Medulla oblongata (tissue), 1 donor: ENCODE measurements around the gene RWDD2A.
"Not testable (repeated sequence)": the region's sequence is repeated elsewhere in the genome, so short reads cannot be mapped to it uniquely, and the experiment has no call there.

Experiments used
- DNase-seq: peaks from one replicate; pipeline ENCODE4 v3.0.0-alpha.2; 2015; ENCODE audit errors: extremely low spot score

Gene RWDD2A

DNA sequence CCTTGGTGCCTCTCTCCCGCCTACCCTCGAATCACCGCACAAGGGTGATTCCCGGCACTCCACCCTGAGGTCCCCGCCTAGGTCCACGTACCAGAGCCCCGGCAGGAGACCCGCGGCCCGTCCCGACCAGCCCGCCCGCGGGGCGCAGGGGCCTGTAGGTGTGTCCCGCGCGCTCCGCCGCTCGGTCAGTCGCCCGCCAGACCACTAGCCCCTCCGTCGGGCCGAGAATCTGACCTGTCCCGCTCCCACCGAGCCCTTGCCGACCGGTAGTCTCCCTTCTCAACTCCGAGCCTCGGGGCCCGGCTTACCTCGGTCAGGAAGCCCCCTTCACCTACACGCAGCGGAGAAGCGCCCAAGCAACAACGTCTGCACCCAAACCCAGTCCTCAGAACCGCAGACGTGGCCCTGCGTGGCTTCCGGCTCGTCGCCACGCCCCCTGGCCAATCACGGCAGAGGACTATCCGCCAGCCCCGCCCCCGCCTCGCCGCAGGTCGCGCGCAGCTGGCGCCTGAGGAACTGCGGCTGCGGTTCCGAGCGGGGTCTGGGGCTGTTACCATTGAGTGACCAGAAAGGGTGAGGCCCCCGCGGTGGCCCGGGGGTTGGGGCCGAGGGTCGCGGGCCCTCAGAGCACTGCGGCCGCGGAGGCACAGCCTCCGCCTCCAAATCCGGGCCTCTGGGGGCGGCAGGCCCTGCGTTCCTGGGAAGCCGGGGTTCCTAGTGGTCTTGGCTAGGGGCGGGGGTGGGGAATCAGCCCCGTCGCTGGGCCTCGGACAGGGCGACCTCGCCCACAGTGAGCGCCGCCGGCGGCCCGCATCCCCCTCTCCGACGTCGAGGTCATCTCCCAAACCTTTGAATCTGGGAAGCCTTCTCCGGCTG lies at the start of gene RWDD2A, which contains the start of gene PGM3:
Gene RWDD2A (plus strand): TSS at position 487 of the 876 bp plus-strand sequence. CDS start 1,095 bp downstream, outside the sequence.
Gene PGM3 (minus strand): TSS at position 395 of the 876 bp plus-strand sequence. CDS start 2,253 bp downstream, outside the sequence.
- DNase-seq, result peak; percentile 95

DNA sequence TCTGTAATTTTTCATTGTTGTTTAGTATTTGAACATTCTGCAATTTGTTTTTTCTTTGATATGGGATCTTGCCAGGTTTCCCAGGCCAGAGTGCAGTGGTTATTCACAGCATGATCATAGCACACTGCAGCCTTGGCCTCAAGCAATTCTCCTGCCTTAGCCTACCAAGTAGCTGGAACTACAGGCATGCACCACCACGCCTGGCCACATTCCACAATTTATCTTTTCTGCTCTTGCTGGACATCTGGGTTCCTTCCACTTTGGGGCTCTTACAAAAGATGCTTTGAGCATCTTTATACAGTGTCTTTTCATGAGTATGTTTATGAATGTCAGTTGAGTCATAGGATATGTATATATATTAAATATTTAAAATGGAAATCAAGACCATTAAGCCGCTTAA lies 42.0 kb upstream of the RWDD2A start:
- no peak for DNase-seq

- no peak for DNase-seq
These were observed 40.2 kb upstream of the RWDD2A start for GRCh38 chr6:83152913-83153312.

DNA sequence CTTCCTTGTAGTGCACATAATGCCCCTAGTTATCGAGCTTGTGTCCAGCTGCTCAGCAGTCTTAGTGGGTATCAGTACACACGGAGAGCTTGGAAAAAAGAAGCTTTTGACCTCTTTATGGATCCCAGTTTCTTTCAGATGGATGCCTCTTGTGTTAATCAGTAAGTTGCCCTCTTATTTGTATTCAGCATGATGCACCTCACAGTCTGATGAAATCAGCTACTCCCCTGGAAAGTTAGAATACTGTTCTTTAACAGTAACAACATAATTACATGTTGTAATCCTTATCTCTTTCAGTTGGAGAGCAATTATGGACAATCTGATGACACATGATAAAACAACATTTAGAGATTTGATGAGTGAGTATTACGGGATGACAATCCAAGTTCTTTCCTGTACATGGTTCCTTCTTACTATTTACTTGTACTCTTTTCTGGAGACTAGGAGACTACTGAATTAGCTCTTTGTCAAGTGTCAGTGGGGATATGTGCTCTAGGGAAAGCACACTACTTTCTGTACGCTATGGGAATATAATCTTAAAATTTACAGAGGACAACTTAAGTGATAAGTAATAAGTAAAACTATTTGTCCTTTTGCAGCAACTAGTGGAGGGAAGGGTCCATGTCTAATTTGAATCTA lies 39.2 kb upstream of the RWDD2A start:
- DNase-seq, result peak; percentile 12

GRCh38 chr6:83155794-83156193 lies 37.4 kb upstream of the RWDD2A start:
- DNase-seq, result no peak

GRCh38 chr6:83160167-83160566 lies 33.0 kb upstream of the RWDD2A start:
- DNase-seq, result no peak

DNA sequence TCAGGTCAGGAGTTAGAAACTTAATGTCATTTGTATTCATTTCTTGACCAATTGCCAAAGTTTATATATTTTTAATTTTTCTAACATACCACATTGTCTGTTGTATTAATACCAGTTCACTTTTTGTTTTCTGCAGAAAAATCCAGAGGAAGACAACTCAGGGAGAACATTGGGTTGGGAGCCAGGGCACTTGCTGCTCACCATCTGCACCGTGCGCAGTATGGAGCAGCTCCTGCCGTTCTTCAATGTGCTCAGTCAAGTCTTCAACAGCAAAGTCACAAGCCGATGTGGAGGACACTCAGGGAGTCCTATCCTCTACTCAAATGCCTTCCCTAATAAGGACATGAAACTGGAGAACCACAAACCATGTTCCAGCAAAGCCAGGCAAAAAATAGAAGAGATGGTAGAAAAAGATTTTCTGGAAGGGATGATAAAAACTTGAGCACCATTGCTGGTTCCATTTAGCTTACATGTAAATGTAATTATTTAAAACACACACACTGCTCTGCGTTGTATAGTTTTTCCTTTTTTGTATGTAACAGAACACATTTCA lies 25.4 kb upstream of the RWDD2A start:
- no peak for DNase-seq

DNA sequence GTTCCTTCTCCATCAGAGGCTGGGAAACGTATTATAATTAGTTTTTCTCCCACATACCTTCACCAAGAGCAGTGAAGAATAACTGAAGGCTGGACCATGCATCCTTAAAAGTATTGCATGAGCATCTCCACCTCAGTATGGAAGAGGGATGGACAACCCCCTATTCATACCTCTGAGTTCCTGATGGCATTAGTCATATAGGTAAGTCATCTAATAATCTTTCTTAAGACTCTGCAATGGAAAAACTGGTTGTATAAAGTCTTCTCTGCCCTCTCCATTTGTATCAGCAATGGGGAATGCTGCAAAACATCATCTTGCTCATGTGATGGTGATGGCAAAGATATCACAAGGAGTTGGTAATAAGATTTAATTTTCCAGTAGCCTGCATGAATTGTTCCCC lies 24.6 kb upstream of the RWDD2A start:
- no peak for DNase-seq

DNA sequence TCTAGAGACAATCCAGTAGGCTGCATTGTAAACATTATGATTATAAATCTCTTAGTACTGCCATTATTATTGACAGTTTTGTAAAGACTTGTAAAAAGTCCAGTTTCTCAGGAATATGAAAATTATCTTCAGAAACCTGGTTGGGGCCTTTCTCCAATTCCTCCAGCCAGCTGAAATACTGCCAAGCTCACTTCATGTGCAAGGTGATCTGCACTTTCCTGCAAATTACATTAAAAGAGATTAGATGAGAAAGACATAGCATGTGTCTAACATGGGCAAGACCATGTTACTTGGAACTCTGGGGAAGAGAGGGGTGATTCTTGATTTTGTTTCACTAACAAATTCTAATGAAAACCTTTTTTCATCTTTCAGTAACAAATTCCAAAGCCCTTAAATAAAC lies 24.1 kb upstream of the RWDD2A start:
- DNase-seq, result no peak

- peak; percentile 22 for DNase-seq
These were observed 23.6 kb upstream of the RWDD2A start for GRCh38 chr6:83169511-83169910.

GRCh38 chr6:83176246-83176645 lies 16.9 kb upstream of the RWDD2A start:
- DNase-seq, result no peak

DNA sequence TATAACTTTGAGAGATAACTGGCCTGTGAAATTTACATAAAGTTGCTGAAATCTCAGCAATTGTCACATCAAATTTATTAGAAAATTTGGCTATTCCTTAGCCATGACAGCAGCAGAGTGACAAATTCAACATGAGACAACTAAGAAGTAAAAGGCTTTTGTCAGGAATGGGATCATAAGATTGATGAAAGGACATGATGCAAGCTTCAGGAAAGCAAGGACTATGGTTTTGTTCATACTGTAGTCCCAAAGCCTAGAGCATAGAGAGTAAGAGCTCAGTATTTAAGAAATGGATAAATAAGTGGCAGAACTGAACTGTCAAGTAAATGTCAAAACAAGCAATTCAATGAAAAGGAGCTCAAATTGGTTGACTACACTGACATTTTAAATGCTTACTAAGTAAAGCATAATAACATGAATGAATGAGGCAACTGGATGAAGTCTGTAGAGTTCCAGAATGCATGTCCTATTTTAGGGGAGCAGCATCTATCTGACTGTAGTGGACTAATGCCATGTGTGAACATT lies 12.7 kb upstream of the RWDD2A start:
- no peak for DNase-seq

- DNase-seq, result no peak
These were observed 11.0 kb upstream of the RWDD2A start for GRCh38 chr6:83182114-83182513.

DNA sequence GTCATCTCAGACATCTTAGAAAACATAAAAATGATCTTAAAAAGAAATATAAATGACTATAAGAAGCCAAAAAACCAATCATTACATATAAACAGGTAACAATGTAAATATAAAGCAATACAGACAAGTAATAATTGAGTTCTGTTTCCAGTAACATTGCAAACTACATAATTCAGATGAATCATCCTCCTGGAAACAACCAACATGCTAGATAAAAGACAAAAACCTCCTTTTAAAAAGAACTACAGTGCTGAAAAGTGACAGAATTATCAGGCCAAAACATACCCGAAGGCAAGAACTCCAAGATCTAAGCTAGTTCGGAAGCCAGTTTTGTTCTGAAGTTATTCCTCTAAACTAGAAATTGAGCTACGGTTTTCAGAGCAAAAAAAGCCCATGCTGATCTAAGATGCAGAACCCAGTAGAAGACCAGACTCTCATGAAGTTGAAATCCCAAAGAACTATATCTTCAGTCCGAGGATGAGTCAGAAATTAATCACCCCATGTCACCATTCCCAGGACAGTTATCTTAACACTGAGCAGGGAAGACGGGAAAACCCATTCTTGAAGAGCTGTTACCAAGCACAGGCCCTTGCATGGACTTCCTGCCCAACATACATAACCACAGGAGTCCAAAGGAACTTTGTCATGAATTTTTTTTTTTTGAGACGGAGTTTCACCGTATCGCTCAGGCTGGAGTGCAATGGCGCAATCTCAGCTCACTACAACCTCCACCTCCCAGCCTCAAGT lies 9.9 kb upstream of the RWDD2A start:
- no peak for DNase-seq

- no peak for DNase-seq
These were observed 8.1 kb upstream of the RWDD2A start for GRCh38 chr6:83185096-83185495.

DNA sequence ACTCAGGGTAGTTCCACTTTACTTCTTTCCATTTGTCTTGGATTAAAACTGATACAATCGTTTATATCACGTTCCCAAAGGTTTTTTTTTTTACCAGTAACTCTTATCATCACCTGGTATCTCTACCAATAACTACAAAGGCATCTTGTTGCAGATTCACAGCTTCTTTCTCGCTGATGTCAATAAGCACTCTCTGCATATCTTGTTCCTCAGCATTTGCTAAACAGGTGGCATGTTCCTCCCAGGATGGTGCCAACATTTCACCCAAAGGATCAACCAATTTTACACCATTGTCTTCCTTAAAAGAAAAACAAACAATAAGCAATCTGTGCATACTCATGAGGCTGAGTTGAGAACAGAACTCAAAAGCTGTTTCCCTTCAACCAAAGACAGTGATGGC lies 4.7 kb upstream of the RWDD2A start:
- no peak for DNase-seq

GRCh38 chr6:83190626-83191025 lies 2.5 kb upstream of the RWDD2A start:
- no peak for DNase-seq

GRCh38 chr6:83191974-83192373 lies 1.2 kb upstream of the RWDD2A start:
- DNase-seq, result not testable (repeated sequence)

DNA sequence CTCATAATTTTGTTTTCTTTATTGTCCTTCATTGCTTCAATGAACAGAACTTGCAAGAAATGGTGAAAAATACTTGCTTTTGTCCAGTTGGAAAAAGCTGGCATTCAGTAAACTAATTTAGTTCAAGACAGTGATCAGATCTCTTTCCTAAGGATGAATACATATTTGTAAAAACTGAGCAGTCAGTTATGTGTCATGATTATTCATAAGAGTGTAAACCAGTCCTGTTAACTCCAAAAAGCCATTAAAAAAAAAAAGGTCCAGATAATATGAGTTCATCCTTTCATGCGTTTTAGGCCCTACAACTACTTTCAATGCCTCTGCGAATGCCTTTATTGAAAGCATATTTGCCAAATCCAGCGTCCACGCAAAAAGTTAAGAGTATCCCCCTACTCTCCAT lies 701 bp upstream of the RWDD2A start:
- DNase-seq, result no peak

- peak; percentile 38 for DNase-seq
These were observed 800 bp downstream of the RWDD2A start for GRCh38 chr6:83193747-83194566.
